RWPE1 (cell line): Measurements from ENCODE around the gene LRCH1.

Experiments used
- CTCF ChIA-PET: fragments of 350-600 bp; sonication (Branson Sonifier 250); formaldehyde crosslinking; extraction: SDS; loops from one replicate; lab custom pipeline; 2021; lab: Yijun Ruan, JAX
- POLR2A ChIA-PET: fragments of 400-600 bp; formaldehyde crosslinking; extraction: SDS; loops from one replicate; lab custom pipeline; 2020; ENCODE audit warnings: antibody characterized with exemption; ENCODE audit not compliant: low non-redundant PET; lab: Yijun Ruan, JAX
- DNase-seq: peaks from one replicate; pipeline ENCODE4 v3.0.0; 2012; ENCODE audit warnings: low spot score
- H3K27ac ChIP-seq: fragments of 450-650 bp; 2 replicates; pipeline ENCODE4 v1.5.1; 2017
- TF ChIP-seq, protein P1 (sequence below): fragments of 450-650 bp; conservative IDR thresholded peaks from 2 replicates; pipeline ENCODE4 v1.5.1; 2017; ENCODE audit warnings: low read depth, mild to moderate bottlenecking

LRCH1 gene

GRCh38 chr13:46552303-46552682 is 677 bp upstream of the LRCH1 start:
- peak overlapping the region; percentile 95 for H3K27ac ChIP-seq
- TF ChIP-seq, protein P1, sequence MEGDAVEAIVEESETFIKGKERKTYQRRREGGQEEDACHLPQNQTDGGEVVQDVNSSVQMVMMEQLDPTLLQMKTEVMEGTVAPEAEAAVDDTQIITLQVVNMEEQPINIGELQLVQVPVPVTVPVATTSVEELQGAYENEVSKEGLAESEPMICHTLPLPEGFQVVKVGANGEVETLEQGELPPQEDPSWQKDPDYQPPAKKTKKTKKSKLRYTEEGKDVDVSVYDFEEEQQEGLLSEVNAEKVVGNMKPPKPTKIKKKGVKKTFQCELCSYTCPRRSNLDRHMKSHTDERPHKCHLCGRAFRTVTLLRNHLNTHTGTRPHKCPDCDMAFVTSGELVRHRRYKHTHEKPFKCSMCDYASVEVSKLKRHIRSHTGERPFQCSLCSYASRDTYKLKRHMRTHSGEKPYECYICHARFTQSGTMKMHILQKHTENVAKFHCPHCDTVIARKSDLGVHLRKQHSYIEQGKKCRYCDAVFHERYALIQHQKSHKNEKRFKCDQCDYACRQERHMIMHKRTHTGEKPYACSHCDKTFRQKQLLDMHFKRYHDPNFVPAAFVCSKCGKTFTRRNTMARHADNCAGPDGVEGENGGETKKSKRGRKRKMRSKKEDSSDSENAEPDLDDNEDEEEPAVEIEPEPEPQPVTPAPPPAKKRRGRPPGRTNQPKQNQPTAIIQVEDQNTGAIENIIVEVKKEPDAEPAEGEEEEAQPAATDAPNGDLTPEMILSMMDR: no peak
- ChIA-PET CTCF (interaction anchor here (0.6 to 2.0 kb wide), 11 partner anchors 10 to 188 kb away, joined by 3 to 30 read pairs (median 3); no protein-coding TSS in a partner anchor), POLR2A (no interaction called here)
- DNase-seq: no peak

DNA sequence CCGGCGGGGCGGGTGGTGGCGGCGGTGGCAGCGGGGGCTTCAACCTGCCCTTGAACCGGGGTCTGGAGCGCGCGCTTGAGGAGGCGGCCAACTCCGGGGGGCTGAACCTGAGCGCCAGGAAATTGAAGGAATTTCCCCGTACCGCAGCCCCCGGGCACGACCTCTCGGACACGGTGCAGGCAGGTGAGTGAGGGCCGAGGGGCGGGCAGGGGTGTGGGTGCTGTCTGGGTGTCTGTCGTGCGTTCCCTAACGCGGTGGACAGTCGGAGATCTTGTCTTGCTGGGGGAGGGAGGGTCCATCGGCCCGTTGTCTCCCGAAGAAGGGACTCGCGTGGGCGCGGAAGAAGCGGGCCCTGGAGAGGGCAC is 533 bp downstream of the LRCH1 start:
- H3K27ac ChIP-seq: peak overlapping the region; percentile 95
- TF ChIP-seq, protein P1: no peak
- ChIA-PET CTCF (no interaction called here), POLR2A (no interaction called here)
- no peak for DNase-seq

- TF ChIP-seq, protein P1: no peak
- peak overlapping the region; percentile 95 for H3K27ac ChIP-seq
- ChIA-PET POLR2A (no interaction called here), CTCF (no interaction called here)
- peak; percentile 80 for DNase-seq
These were observed 1.2 kb downstream of the LRCH1 start for GRCh38 chr13:46553886-46554858.

DNA sequence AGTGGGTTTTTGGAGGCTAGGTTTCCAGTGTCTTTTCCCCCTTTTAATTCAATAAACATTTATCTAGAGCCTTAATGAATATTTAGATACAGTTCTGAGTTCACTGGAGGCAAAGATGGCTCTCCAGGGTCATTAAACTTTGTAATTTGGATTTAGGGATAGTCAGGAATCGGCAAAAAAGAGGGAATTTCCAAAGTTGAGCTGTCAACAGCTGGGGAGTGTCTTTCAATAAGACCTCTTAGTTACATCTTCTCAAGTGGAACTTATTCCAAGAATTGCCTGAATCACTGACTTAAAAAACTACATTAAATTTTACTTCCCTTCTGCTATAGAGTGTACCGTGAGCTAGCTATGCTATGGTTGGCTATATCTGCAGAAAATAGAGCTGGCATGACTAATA is 2.0 kb downstream of the LRCH1 start:
- CTCF ChIA-PET: no interaction called here
- no peak for DNase-seq
- POLR2A ChIA-PET: no interaction called here
- H3K27ac ChIP-seq: peak overlapping the region; percentile 95
- TF ChIP-seq, protein P1: no peak

DNA sequence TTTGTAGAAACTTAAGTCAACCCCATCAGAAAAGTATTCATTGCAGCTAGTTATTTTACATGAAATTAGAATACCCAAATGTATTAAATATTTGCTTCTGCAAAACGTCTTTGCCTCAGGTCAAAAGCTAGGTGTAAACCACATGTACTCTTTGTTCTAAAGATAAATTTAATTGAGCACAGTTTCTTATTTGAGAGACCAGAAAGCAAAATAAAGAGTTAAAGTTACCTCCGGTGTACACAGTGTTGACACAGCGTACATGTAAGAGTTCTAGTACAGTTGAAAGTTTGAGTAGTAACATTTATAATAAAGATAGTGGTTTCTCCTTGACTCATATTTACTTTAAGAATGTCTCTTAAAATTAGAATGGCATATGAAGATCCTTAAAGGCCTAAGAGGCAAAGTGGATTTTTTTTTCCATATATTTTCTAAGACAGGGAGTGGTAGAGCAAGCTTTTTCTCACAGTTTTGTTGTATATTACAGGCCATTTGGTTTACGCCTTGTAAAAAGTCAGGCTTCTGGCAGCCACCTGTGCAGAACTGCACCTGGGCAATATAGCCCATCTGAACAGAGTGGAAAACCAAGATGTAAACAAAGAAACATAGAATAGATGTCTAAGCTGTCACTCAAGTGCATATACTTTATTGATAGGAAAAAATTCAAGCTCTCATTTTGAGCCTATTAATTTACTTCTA is 2.9 kb downstream of the LRCH1 start:
- ChIA-PET CTCF (interaction anchor here (0.7 kb wide), 1 partner anchor 1900 kb away, joined by 3 read pairs; no protein-coding TSS in a partner anchor), POLR2A (no interaction called here)
- H3K27ac ChIP-seq: no peak overlapping the region
- TF ChIP-seq, protein P1: no peak
- DNase-seq: no peak

- no peak overlapping the region for H3K27ac ChIP-seq
- POLR2A ChIA-PET: no interaction called here
- CTCF ChIA-PET: interaction anchor here (0.7 kb wide), 1 partner anchor 1899 kb away, joined by 3 read pairs; no protein-coding TSS in a partner anchor
- TF ChIP-seq, protein P1: no peak
- DNase-seq: no peak
These were observed 3.4 kb downstream of the LRCH1 start for GRCh38 chr13:46556418-46556779.
